ENCODE measurements around the gene IPO13. TPM values are rescaled to one million over a fixed set of nuclear protein-coding genes. Genes with fewer than 3 reads are reported as not detected.

IPO13 gene
- total RNA-seq, 1 experiment from 2014 or later: 33.7 TPM

- CTCF ChIA-PET: interaction anchor here (1.5 kb wide), 1 partner anchor 36 kb away, joined by 3 read pairs; no protein-coding TSS in a partner anchor
- peak overlapping the region; percentile 99 for H3K4me3 ChIP-seq (ENCODE audit: low read length)
These were observed 23.8 kb downstream of the IPO13 start for GRCh38 chr1:43970502-43970901.

GRCh38 chr1:43970911-43971310 lies 24.2 kb downstream of the IPO13 start:
- no TSS peak for BruUV-seq (replicated peaks)
- no peaks in the 10 kb centered on the region for H3K27me3 ChIP-seq (ENCODE audit: low read length)
- TF ChIP-seq CTCF (conservative IDR thresholded peaks at IDR 0.05; ENCODE audit: low read depth, low read length) (no peak), EZH2 (IDR thresholded peaks at IDR 0.05; ENCODE audit: low read length, unreplicated experiment) (no peak), EZH2phosphoT487 (IDR thresholded peaks at IDR 0.05; ENCODE audit: borderline replicate concordance, low read length) (no peak)
- H3K9me3 ChIP-seq (ENCODE audit: low read length): no peaks in the 10 kb centered on the region
- H3K4me2 ChIP-seq (ENCODE audit: low read length): peak overlapping the region; percentile 88
- peak overlapping the region; percentile 99 for H3K4me3 ChIP-seq (ENCODE audit: low read length)
- ChIA-PET POLR2A (ENCODE audit: unreplicated experiment) (interaction anchor here (1.2 kb wide), 1 partner anchor 42 kb away, joined by 3 read pairs; no protein-coding TSS in a partner anchor), CTCF (interaction anchor here (1.5 kb wide), 1 partner anchor 36 kb away, joined by 3 read pairs; no protein-coding TSS in a partner anchor)
- H3K9ac ChIP-seq (ENCODE audit: low read length): no peak overlapping the region
- H3K9me2 ChIP-seq (replicated peaks; ENCODE audit: low read length): no peaks in the 10 kb centered on the region
- H3K4me1 ChIP-seq (ENCODE audit: insufficient read depth, low read length): peaks cover 21% of the 10 kb centered on the region
- H3K36me3 ChIP-seq (ENCODE audit: low read depth, low read length): peaks cover 25% of the 10 kb centered on the region
- intact Hi-C loops (cut with micrococcal nuclease): no loop called here
- no peaks in the 10 kb centered on the region for H3F3A ChIP-seq (ENCODE audit: low read length, unreplicated experiment)
- no peak for ATAC-seq
- H3K79me2 ChIP-seq (ENCODE audit: low read length): peaks cover 32% of the 10 kb centered on the region
- DNase-seq: no peak
- H3K27ac ChIP-seq (ENCODE audit: low read length): no peak overlapping the region
- H2AFZ ChIP-seq (ENCODE audit: low read length): no peak overlapping the region
- peaks cover 3% of the 10 kb centered on the region; the same call in 1 of the 2 replicates for H4K20me1 ChIP-seq (ENCODE audit: low read length)

More at GRCh38 chr1:43970502-43970901, 23.8 kb downstream of the IPO13 start:
- peaks cover 18% of the 10 kb centered on the region for H3K4me1 ChIP-seq (ENCODE audit: insufficient read depth, low read length)
- DNase-seq: no peak
- peaks cover 25% of the 10 kb centered on the region for H3K36me3 ChIP-seq (ENCODE audit: low read depth, low read length)
- no peaks in the 10 kb centered on the region for H3K9me3 ChIP-seq (ENCODE audit: low read length)
- no peaks in the 10 kb centered on the region; the same call in 1 of the 2 replicates for H4K20me1 ChIP-seq (ENCODE audit: low read length)
- ATAC-seq: no peak
- intact Hi-C loops (cut with micrococcal nuclease): no loop called here
- POLR2A ChIA-PET (ENCODE audit: unreplicated experiment): interaction anchor here (1.2 kb wide), 1 partner anchor 41 kb away, joined by 3 read pairs; no protein-coding TSS in a partner anchor
- no peak overlapping the region for H3K27ac ChIP-seq (ENCODE audit: low read length)
- no peak overlapping the region; the same call in 1 of the 2 replicates for H2AFZ ChIP-seq (ENCODE audit: low read length)
- peaks cover 27% of the 10 kb centered on the region for H3K79me2 ChIP-seq (ENCODE audit: low read length)
- no peaks in the 10 kb centered on the region for H3F3A ChIP-seq (ENCODE audit: low read length, unreplicated experiment)
- BruUV-seq (replicated peaks): no TSS peak
- H3K4me2 ChIP-seq (ENCODE audit: low read length): peak overlapping the region; percentile 88
- H3K27me3 ChIP-seq (ENCODE audit: low read length): no peaks in the 10 kb centered on the region
- TF ChIP-seq EZH2phosphoT487 (IDR thresholded peaks at IDR 0.05; ENCODE audit: borderline replicate concordance, low read length) (no peak), EZH2 (IDR thresholded peaks at IDR 0.05; ENCODE audit: low read length, unreplicated experiment) (no peak), CTCF (conservative IDR thresholded peaks at IDR 0.05; ENCODE audit: low read depth, low read length) (no peak)
- H3K9me2 ChIP-seq (replicated peaks; ENCODE audit: low read length): no peaks in the 10 kb centered on the region
- peak overlapping the region; percentile 92 for H3K9ac ChIP-seq (ENCODE audit: low read length)

- no TSS peak for BruUV-seq (replicated peaks)
- peaks cover 8% of the 10 kb centered on the region; the same call in 1 of the 2 replicates for H4K20me1 ChIP-seq (ENCODE audit: low read length)
- H3K4me2 ChIP-seq (ENCODE audit: low read length): peak overlapping the region; percentile 88
- ATAC-seq (no peak), DNase-seq (no peak)
- H3F3A ChIP-seq (ENCODE audit: low read length, unreplicated experiment): no peaks in the 10 kb centered on the region
- H3K9me3 ChIP-seq (ENCODE audit: low read length): no peaks in the 10 kb centered on the region
- peak overlapping the region; percentile 99; the same call in 1 of the 2 replicates for H3K4me3 ChIP-seq (ENCODE audit: low read length)
- intact Hi-C loops (cut with micrococcal nuclease): no loop called here
- H3K79me2 ChIP-seq (ENCODE audit: low read length): peaks cover 37% of the 10 kb centered on the region
- peaks cover 26% of the 10 kb centered on the region for H3K4me1 ChIP-seq (ENCODE audit: insufficient read depth, low read length)
- no peaks in the 10 kb centered on the region for H3K27me3 ChIP-seq (ENCODE audit: low read length)
- H3K27ac ChIP-seq (ENCODE audit: low read length): no peak overlapping the region
- no peaks in the 10 kb centered on the region for H3K9me2 ChIP-seq (replicated peaks; ENCODE audit: low read length)
- CTCF ChIA-PET: no interaction called here
- no peak for TF ChIP-seq EZH2phosphoT487 (IDR thresholded peaks at IDR 0.05; ENCODE audit: borderline replicate concordance, low read length)
- no peak for TF ChIP-seq EZH2 (IDR thresholded peaks at IDR 0.05; ENCODE audit: low read length, unreplicated experiment)
- H3K36me3 ChIP-seq (ENCODE audit: low read depth, low read length): peaks cover 28% of the 10 kb centered on the region
- no peak overlapping the region for H3K9ac ChIP-seq (ENCODE audit: low read length)
- H2AFZ ChIP-seq (ENCODE audit: low read length): no peak overlapping the region
- POLR2A ChIA-PET (ENCODE audit: unreplicated experiment): interaction anchor here (1.2 kb wide), 1 partner anchor 42 kb away, joined by 3 read pairs; no protein-coding TSS in a partner anchor
These were observed 24.7 kb downstream of the IPO13 start for GRCh38 chr1:43971336-43971980.
